NCI-H510A (cell line): Measurements from ENCODE around the gene RLBP1.

Experiments used
- DNase-seq: peaks from one replicate; lab custom pipeline; 2025; lab: John Stamatoyannopoulos, UW

RLBP1 gene

GRCh38 chr15:89177633-89178306 lies 43.6 kb downstream of the RLBP1 start:
- no peak for DNase-seq

GRCh38 chr15:89177116-89177515 lies 44.3 kb downstream of the RLBP1 start:
- no peak for DNase-seq

- no peak for DNase-seq
Observed at GRCh38 chr15:89175617-89176191, 45.7 kb downstream of the RLBP1 start.

- no peak for DNase-seq
Observed at GRCh38 chr15:89174476-89174875, 46.9 kb downstream of the RLBP1 start.

- no peak for DNase-seq
Observed at GRCh38 chr15:89172921-89173320, 48.5 kb downstream of the RLBP1 start.

GRCh38 chr15:89171136-89172072 lies 50.0 kb downstream of the RLBP1 start:
- no peak for DNase-seq

- no peak for DNase-seq
Observed at GRCh38 chr15:89170364-89170763, 51.0 kb downstream of the RLBP1 start.

GRCh38 chr15:89168316-89168833 lies 53.0 kb downstream of the RLBP1 start:
- no peak for DNase-seq

- no peak for DNase-seq
Observed at GRCh38 chr15:89167267-89168176, 53.9 kb downstream of the RLBP1 start.

- no peak for DNase-seq
Observed at GRCh38 chr15:89165677-89166076, 55.7 kb downstream of the RLBP1 start.

- DNase-seq: no peak
Observed at GRCh38 chr15:89164712-89165211, 56.6 kb downstream of the RLBP1 start.

GRCh38 chr15:89163271-89164055 lies 57.9 kb downstream of the RLBP1 start:
- no peak for DNase-seq

- no peak for DNase-seq
Observed at GRCh38 chr15:89161666-89162065, 59.7 kb downstream of the RLBP1 start.
